Measurements from ENCODE around the gene NDUFA8. TPM values are rescaled to one million over a fixed set of nuclear protein-coding genes. Genes with fewer than 3 reads are reported as not detected.

The NDUFA8 gene
- total RNA-seq, 4 donors from 2014 or later, result 17.3 to 41.3 (median 32.2) TPM

DNA sequence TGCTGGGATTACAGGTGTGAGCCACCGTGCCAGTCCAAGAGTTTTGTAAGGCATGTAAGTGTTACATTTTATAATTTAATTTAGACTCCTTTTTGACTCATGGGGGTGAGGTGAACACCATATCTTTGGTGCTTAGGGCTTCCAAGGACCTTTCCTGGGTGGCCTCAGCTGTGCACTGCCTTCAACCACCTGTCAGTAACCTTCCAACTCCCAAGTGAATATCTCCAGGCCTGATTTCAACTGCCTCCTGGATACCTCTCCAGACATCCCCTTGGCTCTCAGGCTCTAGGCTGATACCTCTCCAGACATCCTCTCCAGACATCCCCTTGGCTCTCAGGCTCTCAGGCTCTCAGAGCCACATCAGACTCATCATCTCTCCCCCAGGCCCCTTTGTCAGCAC lies 35.5 kb downstream of the NDUFA8 start:
- Histone ChIP-seq H3K27me3 (peaks cover 0 to 7% of the 10 kb centered on the region in 2 donors), H3K4me1 (peaks cover 0 to 13% (median 4%) of the 10 kb centered on the region in 4 donors), H3K4me3 (no peak overlapping the region), H3K27ac (no peak overlapping the region), H3K9me3 (no peaks in the 10 kb centered on the region), H3K36me3 (no peaks in the 10 kb centered on the region)
- DNase-seq, result no peak
- TF ChIP-seq POLR2A (IDR thresholded peaks at IDR 0.05), result no peak
- TF ChIP-seq, protein P1, sequence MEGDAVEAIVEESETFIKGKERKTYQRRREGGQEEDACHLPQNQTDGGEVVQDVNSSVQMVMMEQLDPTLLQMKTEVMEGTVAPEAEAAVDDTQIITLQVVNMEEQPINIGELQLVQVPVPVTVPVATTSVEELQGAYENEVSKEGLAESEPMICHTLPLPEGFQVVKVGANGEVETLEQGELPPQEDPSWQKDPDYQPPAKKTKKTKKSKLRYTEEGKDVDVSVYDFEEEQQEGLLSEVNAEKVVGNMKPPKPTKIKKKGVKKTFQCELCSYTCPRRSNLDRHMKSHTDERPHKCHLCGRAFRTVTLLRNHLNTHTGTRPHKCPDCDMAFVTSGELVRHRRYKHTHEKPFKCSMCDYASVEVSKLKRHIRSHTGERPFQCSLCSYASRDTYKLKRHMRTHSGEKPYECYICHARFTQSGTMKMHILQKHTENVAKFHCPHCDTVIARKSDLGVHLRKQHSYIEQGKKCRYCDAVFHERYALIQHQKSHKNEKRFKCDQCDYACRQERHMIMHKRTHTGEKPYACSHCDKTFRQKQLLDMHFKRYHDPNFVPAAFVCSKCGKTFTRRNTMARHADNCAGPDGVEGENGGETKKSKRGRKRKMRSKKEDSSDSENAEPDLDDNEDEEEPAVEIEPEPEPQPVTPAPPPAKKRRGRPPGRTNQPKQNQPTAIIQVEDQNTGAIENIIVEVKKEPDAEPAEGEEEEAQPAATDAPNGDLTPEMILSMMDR (IDR thresholded peaks at IDR 0.05), result no peak

DNA sequence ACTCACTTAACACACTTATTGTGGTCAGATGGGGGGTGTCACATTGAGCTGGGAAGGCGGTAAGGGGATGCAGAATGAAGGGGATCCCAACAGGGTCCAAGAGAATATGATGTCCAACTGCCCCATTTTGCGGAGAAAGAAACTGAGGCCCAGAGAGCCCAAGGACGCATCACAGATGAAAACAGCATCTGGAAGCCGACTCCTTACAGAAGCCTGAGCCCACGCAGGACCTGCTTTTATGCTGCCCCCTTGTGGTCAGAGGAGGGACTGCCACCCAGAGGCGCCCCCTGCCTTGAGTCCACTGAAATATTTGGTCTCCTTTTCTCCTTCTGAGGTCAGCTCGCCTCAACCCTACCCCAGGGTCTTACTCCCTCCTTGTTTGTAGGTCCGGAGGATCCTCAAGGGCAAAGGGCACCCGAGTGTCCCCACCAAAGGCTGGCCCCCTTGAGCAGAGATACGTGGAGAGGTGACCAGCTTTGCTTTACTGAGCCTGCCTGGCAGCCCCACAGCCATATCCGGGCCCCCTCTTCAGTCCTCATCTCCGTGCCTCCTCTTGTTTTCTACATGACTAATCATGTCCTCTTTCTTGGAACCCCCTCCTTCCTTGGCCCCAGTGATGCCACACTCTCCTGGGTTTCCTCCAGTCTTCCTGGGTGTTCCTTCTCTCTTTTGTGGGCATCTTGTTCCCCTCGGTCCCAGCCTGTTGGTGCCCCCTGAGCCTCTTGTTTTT lies 36.5 kb downstream of the NDUFA8 start:
- Histone ChIP-seq H3K4me3 (no peak overlapping the region), H3K27ac (no peak overlapping the region), H3K27me3 (peaks cover 0 to 7% of the 10 kb centered on the region in 2 donors), H3K4me1 (peaks cover 0 to 13% (median 4%) of the 10 kb centered on the region in 4 donors), H3K36me3 (no peaks in the 10 kb centered on the region), H3K9me3 (no peaks in the 10 kb centered on the region)
- DNase-seq, result peak; percentile 48 to 83 (median 74)
- TF ChIP-seq, protein P1 (IDR thresholded peaks at IDR 0.05), result peak; percentile 78 to 93 (median 88)
- no peak for TF ChIP-seq POLR2A (IDR thresholded peaks at IDR 0.05)

DNA sequence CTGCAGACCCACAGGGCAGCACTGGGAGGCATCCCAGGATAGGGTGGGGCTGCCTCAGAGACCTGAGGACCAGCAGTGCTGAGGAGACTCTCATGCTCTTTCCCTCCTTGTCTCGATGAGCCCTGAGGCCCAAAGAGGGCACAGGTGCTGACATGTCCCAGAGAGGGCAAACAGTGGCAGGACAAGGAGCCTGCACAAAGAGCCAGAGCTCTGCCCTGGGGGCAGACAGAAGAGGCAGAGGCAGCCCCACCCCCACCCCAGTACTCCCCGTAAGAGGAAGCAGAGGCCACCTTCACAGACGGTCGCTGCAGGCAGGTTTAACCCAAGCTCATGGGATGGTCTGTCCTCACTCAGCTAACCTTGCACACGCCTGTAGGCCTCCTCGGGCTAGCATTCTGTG lies 37.1 kb downstream of the NDUFA8 start:
- Histone ChIP-seq H3K27ac (no peak overlapping the region), H3K4me3 (no peak overlapping the region), H3K36me3 (no peaks in the 10 kb centered on the region), H3K4me1 (peaks cover 0 to 13% (median 4%) of the 10 kb centered on the region in 4 donors), H3K27me3 (peaks cover 0 to 7% of the 10 kb centered on the region in 2 donors), H3K9me3 (no peaks in the 10 kb centered on the region)
- TF ChIP-seq, protein P1 (IDR thresholded peaks at IDR 0.05), result no peak
- TF ChIP-seq POLR2A (IDR thresholded peaks at IDR 0.05), result no peak
- DNase-seq, result no peak

DNA sequence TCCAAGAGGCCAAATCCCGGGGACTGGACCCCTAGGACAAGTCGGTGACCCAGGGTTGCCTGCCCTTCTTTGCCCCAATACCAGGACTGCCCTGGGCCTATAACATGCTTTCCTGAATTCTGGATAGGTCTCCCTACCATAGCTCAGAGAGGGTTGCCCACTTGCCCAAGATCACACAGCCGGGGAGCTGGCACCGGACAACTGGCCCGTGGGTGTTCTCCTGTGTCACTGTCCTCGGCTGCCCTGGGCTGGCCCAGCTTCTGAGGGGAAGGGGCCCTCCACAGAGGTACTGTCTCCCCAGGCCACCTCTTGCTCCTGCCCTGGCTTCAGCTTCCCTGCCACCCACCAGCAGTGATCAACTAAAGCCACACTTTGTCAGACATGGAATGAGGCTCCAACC lies 37.6 kb downstream of the NDUFA8 start:
- no peaks in the 10 kb centered on the region for H3K36me3 ChIP-seq
- H3K4me1 ChIP-seq, result peaks cover 0 to 11% (median 4%) of the 10 kb centered on the region in 4 donors
- H3K9me3 ChIP-seq, result no peaks in the 10 kb centered on the region
- no peak for DNase-seq
- no peak overlapping the region for H3K27ac ChIP-seq
- TF ChIP-seq, protein P1 (IDR thresholded peaks at IDR 0.05), result no peak
- no peak for TF ChIP-seq POLR2A (IDR thresholded peaks at IDR 0.05)
- no peak overlapping the region for H3K4me3 ChIP-seq
- H3K27me3 ChIP-seq, result peaks cover 0 to 7% of the 10 kb centered on the region in 2 donors

DNA sequence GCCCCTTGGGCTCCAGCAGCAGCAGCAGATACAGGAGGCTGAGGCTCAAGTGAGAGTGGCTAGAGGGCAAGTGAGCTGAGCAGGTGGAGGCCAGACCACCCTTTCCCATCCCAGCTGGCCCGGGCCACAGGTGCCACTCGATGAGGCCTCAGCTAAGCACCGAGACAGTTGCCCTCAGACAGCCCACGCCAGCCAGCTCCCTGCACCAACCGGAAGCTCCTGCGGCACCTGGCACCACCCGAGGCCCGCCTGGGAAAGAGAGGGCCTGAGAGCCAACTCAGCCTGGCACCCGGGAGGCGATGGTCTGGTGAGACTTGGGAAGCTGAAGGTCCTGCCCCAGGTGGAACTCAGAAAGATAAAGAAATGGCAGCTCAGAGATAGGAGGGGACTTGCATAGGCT lies 38.2 kb downstream of the NDUFA8 start:
- TF ChIP-seq POLR2A (IDR thresholded peaks at IDR 0.05), result no peak
- TF ChIP-seq, protein P1 (IDR thresholded peaks at IDR 0.05), result no peak
- Histone ChIP-seq H3K4me1 (peaks cover 0 to 6% (median 1%) of the 10 kb centered on the region in 4 donors), H3K4me3 (no peak overlapping the region), H3K9me3 (no peaks in the 10 kb centered on the region), H3K27me3 (peaks cover 0 to 2% of the 10 kb centered on the region in 2 donors), H3K27ac (no peak overlapping the region), H3K36me3 (no peaks in the 10 kb centered on the region)
- DNase-seq, result no peak
